Cardiac muscle cell (in vitro differentiated cells and primary cell): ENCODE measurements around the gene SIVA1. TPM values are rescaled to one million over a fixed set of nuclear protein-coding genes. Genes with fewer than 3 reads are reported as not detected.

Source experiments
- DNase-seq, 2 donors: peaks; one replicate each; pipeline versions ENCODE4 v3.0.0 to v3.0.0-alpha.2; 2010 to 2017; ENCODE audit warnings: low read depth in 1 of 2, low spot score in 1 of 2
- H3K27ac ChIP-seq: fragments of 200-600 bp; sonication (generic); 2 replicates; pipeline ENCODE4 v1.5.1; 2016
- H3K27me3 ChIP-seq: fragments of 200-600 bp; sonication (generic); 2 replicates; pipeline ENCODE4 v1.6.0; 2016; ENCODE audit warnings: control low read depth
- H3K36me3 ChIP-seq: fragments of 200-600 bp; sonication (generic); 2 replicates; pipeline ENCODE4 v1.5.1; 2016; ENCODE audit warnings: control low read depth
- H3K4me1 ChIP-seq: fragments of 200-600 bp; sonication (generic); 2 replicates; pipeline ENCODE4 v1.8.1; 2017; ENCODE audit warnings: low read depth, mild to moderate bottlenecking, mixed run types
- H3K4me3 ChIP-seq: fragments of 200-600 bp; sonication (generic); 2 replicates; pipeline ENCODE4 v1.5.1; 2016; ENCODE audit warnings: mild to moderate bottlenecking
- H3K9me3 ChIP-seq: fragments of 200-600 bp; sonication (generic); 2 replicates; pipeline ENCODE4 v1.5.1; 2017; ENCODE audit warnings: low read depth, mild to moderate bottlenecking, control low read depth
- CTCF ChIP-seq: IDR thresholded peaks from 2 replicates; pipeline ENCODE4 v1.5.1; 2012; ENCODE audit warnings: low read depth, mild to moderate bottlenecking, low read length
- polyA plus RNA-seq: library from polyadenylated mRNA; unstranded; fragments of >200 nt; fragmentation: Nextera tagmentation; extraction: Ambion mirVana; gene quantifications from 2 replicates; pipeline ENCODE4 v1.2.1, GENCODE V29; 2016
- total RNA-seq: library from RNA; depleted of rRNA; stranded (reverse); fragments of >200 nt; gene quantifications from 2 replicates; pipeline ENCODE4 v1.2.3, GENCODE V29; 2016

The SIVA1 gene
- total and polyA plus RNA-seq, 2 experiments from 2014 or later: 145 to 278 TPM

- H3K27ac ChIP-seq: no peak overlapping the region
- no peaks in the 10 kb centered on the region for H3K27me3 ChIP-seq
- no peaks in the 10 kb centered on the region for H3K9me3 ChIP-seq
These were observed 4.3 kb downstream of the SIVA1 start for GRCh38 chr14:104757238-104757585.

GRCh38 chr14:104757681-104758392, 4.9 kb downstream of the SIVA1 start:
- Histone ChIP-seq H3K9me3 (no peaks in the 10 kb centered on the region), H3K4me1 (peaks cover 8% of the 10 kb centered on the region), H3K27ac (no peak overlapping the region), H3K4me3 (no peak overlapping the region), H3K27me3 (no peaks in the 10 kb centered on the region), H3K36me3 (peaks cover 12% of the 10 kb centered on the region)
- DNase-seq: no peak
- no peak for TF ChIP-seq CTCF

More at GRCh38 chr14:104757238-104757585, 4.3 kb downstream of the SIVA1 start:
- DNase-seq: no peak
- no peak for TF ChIP-seq CTCF
- Histone ChIP-seq H3K4me3 (no peak overlapping the region), H3K4me1 (peaks cover 8% of the 10 kb centered on the region), H3K36me3 (peaks cover 12% of the 10 kb centered on the region)

- TF ChIP-seq CTCF: no peak
- peaks cover 2% of the 10 kb centered on the region for H3K4me1 ChIP-seq
- no peaks in the 10 kb centered on the region for H3K27me3 ChIP-seq
- H3K36me3 ChIP-seq: peaks cover 12% of the 10 kb centered on the region
- DNase-seq: no peak
- no peak overlapping the region for H3K4me3 ChIP-seq
- H3K27ac ChIP-seq: no peak overlapping the region
- H3K9me3 ChIP-seq: no peaks in the 10 kb centered on the region
These were observed 6.3 kb downstream of the SIVA1 start for GRCh38 chr14:104758981-104759969.

GRCh38 chr14:104765517-104765916, 12.6 kb downstream of the SIVA1 start:
- Histone ChIP-seq H3K27ac (no peak overlapping the region), H3K4me3 (no peak overlapping the region), H3K9me3 (no peaks in the 10 kb centered on the region), H3K4me1 (peaks cover 19% of the 10 kb centered on the region), H3K36me3 (no peaks in the 10 kb centered on the region), H3K27me3 (no peaks in the 10 kb centered on the region)
- no peak for TF ChIP-seq CTCF
- DNase-seq: no peak

GRCh38 chr14:104766256-104766862, 13.4 kb downstream of the SIVA1 start:
- Histone ChIP-seq H3K27me3 (no peaks in the 10 kb centered on the region), H3K9me3 (no peaks in the 10 kb centered on the region), H3K4me1 (peaks cover 22% of the 10 kb centered on the region), H3K36me3 (peaks cover 6% of the 10 kb centered on the region), H3K27ac (no peak overlapping the region), H3K4me3 (no peak overlapping the region)
- DNase-seq: no peak
- TF ChIP-seq CTCF: no peak
